Left ventricle myocardium inferior (tissue), 1 donor: Measurements from ENCODE around the gene HCAR2. TPM values are rescaled to one million over a fixed set of nuclear protein-coding genes. Genes with fewer than 3 reads are reported as not detected.

ENCODE experiments used
- DNase-seq: peaks from one replicate; pipeline ENCODE4 v3.0.0-alpha.2; 2020
- H3K27ac ChIP-seq: fragments of 200-600 bp; replicated peaks from 2 replicates; pipeline ENCODE4 v1.8.0; 2021
- H3K27me3 ChIP-seq: fragments of 200-600 bp; 2 replicates; pipeline ENCODE4 v1.8.0; 2021; ENCODE audit warnings: low read depth
- H3K36me3 ChIP-seq: fragments of 200-600 bp; 2 replicates; pipeline ENCODE4 v1.8.0; 2021
- H3K4me1 ChIP-seq: fragments of 200-600 bp; 2 replicates; pipeline ENCODE4 v1.8.0; 2021
- H3K4me3 ChIP-seq: fragments of 200-600 bp; 2 replicates; pipeline ENCODE4 v1.8.0; 2021; ENCODE audit warnings: mild to moderate bottlenecking, moderate library complexity
- H3K9me3 ChIP-seq: fragments of 200-600 bp; replicated peaks from 2 replicates; pipeline ENCODE4 v1.8.0; 2021
- intact Hi-C: fragments of 100-400 bp; cut with micrococcal nuclease; formaldehyde crosslinking; loops from one replicate; pipeline ENCODE4 v1.11.0; 2022
- total RNA-seq: library from RNA; stranded (reverse); fragmentation: NEBNext Ultra II Directional; extraction: Animal tissue kit (Norgen Biotek cat#: 25700); gene quantifications from one replicate; pipeline ENCODE4 v1.2.1, GENCODE V29; 2021
- TF ChIP-seq, protein P1 (sequence below): fragments of 200-600 bp; IDR thresholded peaks from 2 replicates; pipeline ENCODE4 v1.8.0; 2021; ENCODE audit warnings: antibody characterized with exemption, mild to moderate bottlenecking, borderline replicate concordance
- donor health status: DM: no; HTN: yes; CAD: no; lungs with severe emphysema.

Gene HCAR2
- total RNA-seq, 1 donor from 2014 or later: 0.14 TPM

DNA sequence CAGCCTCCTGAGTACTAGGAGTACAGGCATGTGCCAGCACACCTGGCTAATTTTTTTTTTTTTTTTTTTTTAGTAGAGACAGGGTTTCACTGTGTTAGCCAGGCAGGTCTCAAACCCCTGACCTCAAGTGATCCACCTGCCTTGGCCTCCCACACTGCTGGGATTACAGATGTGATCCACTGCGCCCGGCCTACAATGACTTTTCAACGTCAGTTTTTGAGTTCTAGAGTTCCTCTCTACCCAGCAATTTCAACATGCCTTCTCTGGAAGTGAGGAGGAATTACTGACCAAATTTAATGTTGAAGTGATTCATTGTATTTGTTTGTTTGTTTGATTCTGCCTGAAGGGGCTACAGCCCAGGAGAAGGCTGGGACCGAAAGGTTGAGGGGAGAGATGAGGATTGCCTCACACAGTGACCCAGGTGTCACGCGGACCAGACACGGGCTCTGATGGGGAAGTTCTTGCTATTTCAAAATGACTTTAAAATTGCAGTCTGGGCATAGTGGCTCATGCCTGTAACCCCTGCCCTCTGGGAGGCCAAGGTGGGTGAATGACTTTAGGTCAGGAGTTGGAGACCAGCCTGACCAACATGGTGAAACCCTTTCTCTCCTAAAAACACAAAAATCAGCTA, 40.9 kb upstream of the HCAR2 start:
- H3K4me3 ChIP-seq: no peak overlapping the region
- no peaks in the 10 kb centered on the region for H3K27me3 ChIP-seq
- intact Hi-C loops: no loop called here
- no peaks in the 10 kb centered on the region for H3K4me1 ChIP-seq
- DNase-seq: no peak
- TF ChIP-seq, protein P1, sequence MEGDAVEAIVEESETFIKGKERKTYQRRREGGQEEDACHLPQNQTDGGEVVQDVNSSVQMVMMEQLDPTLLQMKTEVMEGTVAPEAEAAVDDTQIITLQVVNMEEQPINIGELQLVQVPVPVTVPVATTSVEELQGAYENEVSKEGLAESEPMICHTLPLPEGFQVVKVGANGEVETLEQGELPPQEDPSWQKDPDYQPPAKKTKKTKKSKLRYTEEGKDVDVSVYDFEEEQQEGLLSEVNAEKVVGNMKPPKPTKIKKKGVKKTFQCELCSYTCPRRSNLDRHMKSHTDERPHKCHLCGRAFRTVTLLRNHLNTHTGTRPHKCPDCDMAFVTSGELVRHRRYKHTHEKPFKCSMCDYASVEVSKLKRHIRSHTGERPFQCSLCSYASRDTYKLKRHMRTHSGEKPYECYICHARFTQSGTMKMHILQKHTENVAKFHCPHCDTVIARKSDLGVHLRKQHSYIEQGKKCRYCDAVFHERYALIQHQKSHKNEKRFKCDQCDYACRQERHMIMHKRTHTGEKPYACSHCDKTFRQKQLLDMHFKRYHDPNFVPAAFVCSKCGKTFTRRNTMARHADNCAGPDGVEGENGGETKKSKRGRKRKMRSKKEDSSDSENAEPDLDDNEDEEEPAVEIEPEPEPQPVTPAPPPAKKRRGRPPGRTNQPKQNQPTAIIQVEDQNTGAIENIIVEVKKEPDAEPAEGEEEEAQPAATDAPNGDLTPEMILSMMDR: no peak
- no peak overlapping the region for H3K27ac ChIP-seq
- H3K9me3 ChIP-seq: no peaks in the 10 kb centered on the region
- no peaks in the 10 kb centered on the region for H3K36me3 ChIP-seq

DNA sequence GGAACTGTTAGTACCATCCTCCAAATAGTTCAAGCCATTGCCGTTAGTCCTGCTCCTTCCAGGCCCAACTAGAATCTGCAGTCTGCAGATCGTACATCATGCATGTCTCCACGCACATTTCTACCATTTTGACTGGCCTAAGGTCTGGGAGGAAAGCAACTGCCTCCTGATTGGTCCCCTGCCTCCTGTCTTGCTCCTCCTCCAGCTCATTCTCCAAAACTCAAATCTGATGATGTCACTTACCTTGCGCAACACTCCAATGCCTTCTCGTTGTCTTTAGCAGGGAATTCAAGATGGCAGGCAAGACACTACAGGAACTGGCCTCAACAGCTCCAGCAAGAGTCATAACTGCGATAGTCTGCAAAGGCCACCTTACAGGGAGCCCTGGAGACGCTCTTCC, 37.2 kb upstream of the HCAR2 start:
- Histone ChIP-seq H3K36me3 (no peaks in the 10 kb centered on the region), H3K27ac (no peak overlapping the region), H3K4me3 (no peak overlapping the region), H3K4me1 (no peaks in the 10 kb centered on the region), H3K27me3 (no peaks in the 10 kb centered on the region), H3K9me3 (no peaks in the 10 kb centered on the region)
- intact Hi-C loops: no loop called here
- no peak for DNase-seq
- TF ChIP-seq, protein P1: no peak

DNA sequence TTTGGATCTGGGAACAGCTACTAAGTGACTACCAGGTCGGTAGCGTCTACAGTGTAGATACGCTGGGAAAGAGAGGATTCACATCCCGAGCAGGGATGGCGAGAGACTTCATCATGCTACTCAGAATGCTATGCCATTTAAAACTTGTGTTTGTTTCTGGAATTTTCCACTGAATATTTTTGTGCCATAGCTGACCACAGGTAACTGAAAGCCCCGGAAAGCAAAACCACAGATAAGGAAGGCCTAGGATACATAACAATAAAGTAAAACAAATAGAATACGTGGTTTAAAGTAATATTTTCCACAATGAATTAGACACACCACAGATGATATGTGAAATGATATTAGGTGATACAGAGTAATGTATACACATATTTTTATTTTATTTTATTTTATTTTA, 35.4 kb upstream of the HCAR2 start:
- DNase-seq: no peak

DNA sequence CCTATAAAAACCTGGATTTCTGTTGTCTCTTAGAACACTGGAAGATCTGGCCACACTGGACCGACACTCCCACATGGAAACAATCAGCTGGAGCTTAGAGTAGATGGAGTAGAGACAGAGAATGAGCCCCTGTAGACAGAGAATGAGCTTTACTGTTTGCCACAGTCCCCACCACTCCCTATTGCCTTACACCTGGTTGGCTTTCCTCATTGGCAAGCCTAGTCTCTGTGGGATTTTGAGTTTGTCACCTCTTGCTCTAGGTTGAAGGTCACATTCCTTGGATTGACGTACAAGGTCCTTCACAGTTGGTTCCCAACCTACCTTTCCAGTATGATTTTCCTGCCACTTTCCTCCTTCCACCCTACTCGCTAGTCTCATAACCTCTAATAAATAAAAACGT, 29.5 kb upstream of the HCAR2 start:
- DNase-seq: no peak
- intact Hi-C loops: no loop called here
- Histone ChIP-seq H3K36me3 (no peaks in the 10 kb centered on the region), H3K9me3 (no peaks in the 10 kb centered on the region), H3K27me3 (peaks cover 22% of the 10 kb centered on the region), H3K27ac (no peak overlapping the region), H3K4me1 (no peaks in the 10 kb centered on the region), H3K4me3 (no peak overlapping the region)
- TF ChIP-seq, protein P1: no peak

More for the DNA sequence above, 35.4 kb upstream of the HCAR2 start:
- no peak overlapping the region for H3K27ac ChIP-seq
- no peaks in the 10 kb centered on the region for H3K4me1 ChIP-seq
- intact Hi-C loops: no loop called here
- no peaks in the 10 kb centered on the region for H3K27me3 ChIP-seq
- no peaks in the 10 kb centered on the region for H3K9me3 ChIP-seq
- TF ChIP-seq, protein P1: no peak
- H3K4me3 ChIP-seq: no peak overlapping the region
- no peaks in the 10 kb centered on the region for H3K36me3 ChIP-seq

DNA sequence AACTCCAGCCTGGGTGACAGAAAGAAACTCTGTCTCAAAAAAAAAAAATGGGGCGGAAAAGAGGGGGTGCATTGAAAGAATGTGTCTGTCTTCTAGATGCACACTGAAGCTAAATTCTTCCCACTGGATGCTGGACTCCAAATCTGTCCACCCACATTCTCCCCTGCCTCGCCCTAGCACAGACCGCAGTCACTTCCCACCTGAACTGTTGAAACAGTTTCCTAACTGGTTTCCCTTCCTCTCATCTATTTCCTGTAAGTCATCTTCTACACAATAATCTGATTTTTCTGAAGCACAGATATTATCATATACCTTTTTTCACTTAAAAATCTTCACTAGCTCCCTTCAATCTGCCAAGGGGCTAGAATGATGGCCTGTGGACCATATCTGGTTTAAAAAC, 29.0 kb upstream of the HCAR2 start:
- TF ChIP-seq, protein P1: no peak
- Histone ChIP-seq H3K4me1 (no peaks in the 10 kb centered on the region), H3K4me3 (no peak overlapping the region), H3K9me3 (no peaks in the 10 kb centered on the region), H3K36me3 (no peaks in the 10 kb centered on the region), H3K27ac (no peak overlapping the region), H3K27me3 (peaks cover 22% of the 10 kb centered on the region)
- DNase-seq: no peak
- intact Hi-C loops: no loop called here
